Stimulated activated CD4-positive, alpha-beta T cell treated with anti-CD3 and anti-CD28 coated beads, Interleukin-12 subunit alpha, Interleukin-12 subunit beta, amount 100 ng/mL, for 24 hours (primary cell): ENCODE results near the gene NKD1.
A peak's percentile ranks its signal among the peaks of the same experiment; 100 is the strongest.

Source experiments
- DNase-seq, 2 experiments: peaks; one replicate each; pipeline ENCODE4 v3.0.0-alpha.2; 2020; ENCODE audit warnings: low read depth in 2 of 2

Gene NKD1

DNA sequence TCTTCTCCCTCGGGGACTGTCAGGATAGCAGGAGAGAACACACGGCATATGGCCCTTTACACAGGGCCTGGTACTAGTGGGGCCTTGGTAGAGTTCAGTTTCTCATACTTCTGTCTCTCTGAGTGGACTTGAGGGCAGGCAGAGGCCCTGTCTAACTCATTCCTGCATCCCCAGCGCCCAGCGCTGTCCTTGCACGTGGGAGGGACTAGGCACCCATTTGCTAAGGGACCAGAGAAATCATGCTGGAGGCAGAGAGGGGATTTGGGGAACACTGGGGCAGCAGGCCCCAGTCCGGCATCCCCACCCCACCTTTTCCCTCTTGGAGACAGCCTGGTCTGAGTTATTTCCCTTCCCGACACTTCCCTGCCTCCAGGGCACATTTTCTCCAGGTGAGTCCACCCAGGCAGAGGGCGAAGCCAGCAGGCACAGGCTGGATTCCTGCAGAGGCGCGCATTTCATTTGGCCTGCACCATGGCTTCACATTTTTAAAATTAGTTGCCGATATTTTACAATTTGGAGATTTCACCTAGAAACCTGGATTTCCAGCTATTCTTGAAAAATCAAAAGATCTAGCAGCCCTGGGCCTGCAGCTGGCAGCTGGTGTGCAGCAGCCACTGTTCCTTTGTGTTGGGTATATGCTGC is 9.7 kb upstream of the NKD1 start:
- DNase-seq = no peak

DNA sequence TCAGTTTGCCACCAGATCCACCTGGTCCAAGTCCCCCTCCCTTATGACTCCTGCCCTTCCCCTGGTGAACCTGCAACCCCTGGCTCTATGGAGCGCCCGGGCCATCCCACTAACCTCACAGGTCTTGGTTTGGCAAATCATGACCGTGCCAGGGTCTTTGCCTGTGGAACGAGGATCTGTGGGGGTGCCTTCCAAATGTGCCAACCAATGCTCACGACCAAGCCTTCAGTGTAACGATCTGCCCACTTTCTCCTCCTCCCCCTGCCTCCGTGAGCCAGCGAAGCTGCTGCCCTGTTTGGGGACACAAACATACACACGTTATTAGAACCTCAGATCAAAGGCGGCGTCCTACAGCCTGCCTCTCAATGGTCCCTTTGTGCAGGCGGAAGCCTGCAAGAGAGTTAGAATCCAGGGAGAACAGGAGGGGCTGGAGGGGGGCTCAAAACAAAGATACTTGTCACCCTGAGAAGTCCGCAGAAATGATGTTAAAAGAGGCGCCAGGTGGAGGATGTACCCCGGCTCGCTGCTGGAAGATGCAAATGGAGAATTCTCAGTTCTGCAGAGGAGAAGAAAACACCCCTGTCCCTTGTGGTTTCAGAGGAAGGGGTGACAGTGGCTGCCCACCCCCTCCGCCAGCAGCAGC is 9.0 kb upstream of the NKD1 start:
- DNase-seq = no peak

DNA sequence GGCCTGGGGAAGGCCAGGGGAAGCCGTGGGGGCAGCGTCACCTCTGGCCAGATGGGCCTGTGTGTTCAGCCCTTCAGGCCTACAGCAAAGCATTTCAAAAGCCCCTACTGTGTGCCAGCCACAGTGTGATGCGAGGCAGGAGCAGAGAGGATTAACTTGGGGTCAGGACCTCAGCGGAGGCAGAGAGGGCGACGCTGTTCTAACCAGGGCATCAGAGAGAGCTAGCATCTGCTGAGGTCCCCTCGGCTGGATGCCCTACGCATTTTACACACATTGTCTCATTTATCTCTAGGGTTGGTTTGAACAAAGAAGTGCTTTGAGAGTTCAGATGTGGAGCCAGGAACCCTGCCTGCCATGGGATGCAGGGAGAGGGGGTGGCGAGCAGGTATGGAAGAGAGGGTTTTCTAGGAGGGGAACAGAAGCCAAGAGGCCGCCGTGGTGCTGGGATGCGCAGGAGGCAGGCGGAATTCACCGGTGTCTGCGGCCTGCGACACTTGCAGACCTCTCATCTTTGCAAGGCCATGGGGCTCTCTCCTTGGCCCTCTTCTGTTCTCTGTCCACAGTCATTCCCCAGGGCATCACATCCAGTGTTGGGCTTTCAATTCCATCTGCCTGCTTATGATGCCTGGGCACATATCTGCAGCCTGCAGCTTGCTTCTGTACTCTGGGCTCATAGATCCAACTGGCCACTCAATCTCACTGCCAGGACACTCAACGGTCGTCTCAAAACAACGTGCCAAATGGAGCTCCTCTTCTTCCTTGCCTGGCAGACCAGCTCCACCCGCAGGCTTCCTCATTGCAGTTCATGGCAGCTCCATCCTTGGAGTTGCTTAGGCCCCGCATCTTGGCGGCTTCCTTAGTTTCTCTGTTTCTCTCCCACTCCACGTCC is 8.1 kb upstream of the NKD1 start:
- no peak for DNase-seq

DNA sequence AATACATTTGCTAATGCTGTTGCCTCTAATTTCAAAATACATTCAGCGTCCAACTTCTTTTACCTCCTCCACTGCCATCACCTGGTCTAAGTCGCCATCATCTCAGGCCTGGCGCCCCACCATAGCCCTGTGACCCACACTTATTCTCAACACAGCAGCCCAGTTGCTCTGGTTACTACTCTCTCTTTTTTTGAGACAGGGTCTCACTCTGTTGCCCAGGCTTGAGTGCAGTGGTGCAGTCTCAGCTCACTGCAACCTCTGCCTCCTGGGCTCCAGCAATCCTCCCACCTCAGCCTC is 7.5 kb upstream of the NKD1 start:
- DNase-seq = no peak

DNA sequence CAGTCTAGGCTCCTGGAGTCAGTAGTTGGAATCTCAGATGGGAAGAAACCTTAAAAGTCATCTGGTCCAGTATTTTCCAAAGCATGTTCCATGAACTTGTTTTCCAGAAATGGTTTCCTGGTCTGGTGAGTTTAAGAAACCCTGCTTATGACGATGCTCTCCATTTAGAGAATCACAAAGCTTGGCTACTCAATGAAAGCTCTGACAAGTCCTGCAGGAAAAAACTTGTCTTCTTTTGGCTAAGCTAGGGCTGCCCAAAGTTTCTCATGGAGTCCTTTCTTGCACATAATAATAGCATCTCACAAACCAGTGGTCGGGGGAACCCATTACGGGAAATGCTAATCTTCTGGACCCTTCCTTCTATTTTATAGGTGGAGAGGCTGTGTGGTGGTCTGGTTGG is 5.5 kb upstream of the NKD1 start:
- no peak for DNase-seq

DNA sequence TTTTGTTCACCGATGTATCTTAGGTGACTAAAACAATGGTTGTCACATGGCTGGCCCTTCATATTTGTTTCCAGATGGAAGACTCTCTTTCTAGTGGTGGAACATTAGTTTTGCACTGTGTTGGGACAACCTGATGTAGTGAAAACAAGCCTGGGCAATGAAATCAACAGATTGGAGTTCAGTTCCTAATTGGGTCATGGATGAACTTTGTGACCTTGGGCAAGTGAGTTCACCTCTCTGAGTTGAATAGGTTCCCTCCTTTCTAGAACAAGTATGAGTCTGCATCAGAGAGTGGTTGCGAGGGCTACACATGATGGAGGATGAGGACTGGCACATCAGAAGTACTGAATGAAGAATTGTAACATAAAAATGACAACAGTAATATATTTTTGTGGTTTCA is 2.1 kb upstream of the NKD1 start:
- DNase-seq = no peak

DNA sequence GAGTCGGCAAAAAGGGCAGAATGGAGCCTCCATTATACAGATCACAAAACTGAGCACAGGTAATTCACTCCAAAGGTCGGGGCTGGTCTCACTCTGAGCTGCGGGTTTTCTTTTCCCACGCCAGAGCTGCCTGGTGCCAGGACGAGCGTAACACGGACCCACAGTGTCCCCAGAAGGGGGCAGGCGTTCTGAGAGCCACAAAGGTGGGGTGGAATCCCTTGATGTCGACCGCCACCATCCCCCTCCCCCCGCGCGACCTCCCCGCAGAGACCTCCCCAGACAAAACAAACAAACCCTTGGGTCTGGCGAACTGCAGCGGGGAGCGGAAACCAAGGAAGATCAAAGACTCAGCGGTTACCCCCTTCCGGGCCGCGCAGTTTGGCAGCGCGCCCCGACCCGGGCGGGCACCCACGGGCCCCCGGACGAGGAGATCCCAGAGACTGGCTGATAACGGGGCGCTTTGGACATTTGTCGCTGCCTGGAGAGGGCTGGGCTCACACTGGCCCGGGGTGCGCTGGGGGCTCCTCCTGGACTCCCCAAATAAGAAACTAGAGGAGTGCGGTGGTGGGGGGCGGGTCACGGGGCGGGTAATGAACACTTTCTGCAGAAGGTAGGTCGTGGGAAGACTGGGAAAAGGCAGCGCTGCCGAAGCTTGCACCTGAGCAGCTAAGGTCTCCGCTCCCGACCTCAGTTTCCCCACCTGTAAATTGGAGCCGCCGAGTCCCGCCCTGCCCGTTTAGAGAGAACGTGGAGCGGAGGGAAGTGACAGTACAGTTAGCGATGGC is 664 bp upstream of the NKD1 start:
- DNase-seq = peak in 1 of 2 experiments; percentile 41

DNA sequence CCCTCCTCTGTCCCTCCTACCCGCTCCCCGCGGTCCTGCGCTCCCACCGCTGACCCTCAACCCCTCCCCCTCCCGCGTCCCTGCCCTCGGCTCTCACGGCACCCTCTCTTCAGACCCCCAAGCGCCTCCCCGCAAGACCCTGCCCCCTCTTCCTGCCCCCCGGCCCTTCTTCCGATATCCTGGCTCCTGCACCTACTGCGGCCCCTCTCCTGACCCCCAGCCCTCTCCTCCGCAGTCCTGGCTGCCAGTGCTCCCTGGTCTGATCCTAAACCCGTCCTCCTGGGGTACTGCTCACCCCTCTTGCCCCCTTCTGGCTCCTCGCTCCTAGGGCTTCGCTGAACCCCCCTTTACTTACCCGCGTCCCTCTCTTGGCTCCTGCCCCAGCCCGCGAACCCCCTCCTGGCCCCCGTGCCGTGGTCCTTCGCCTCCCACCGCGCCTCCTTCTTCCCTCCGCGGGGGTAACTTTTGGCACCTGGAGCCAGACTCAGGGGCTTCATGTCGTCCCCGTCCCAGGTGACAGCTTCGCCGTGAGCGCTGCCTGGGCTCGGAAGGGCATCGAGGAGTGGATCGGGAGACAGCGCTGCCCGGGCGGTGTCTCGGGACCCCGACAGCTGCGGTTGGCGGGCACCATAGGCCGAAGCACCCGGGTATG is 839 bp downstream of the NKD1 start:
- no peak for DNase-seq

DNA sequence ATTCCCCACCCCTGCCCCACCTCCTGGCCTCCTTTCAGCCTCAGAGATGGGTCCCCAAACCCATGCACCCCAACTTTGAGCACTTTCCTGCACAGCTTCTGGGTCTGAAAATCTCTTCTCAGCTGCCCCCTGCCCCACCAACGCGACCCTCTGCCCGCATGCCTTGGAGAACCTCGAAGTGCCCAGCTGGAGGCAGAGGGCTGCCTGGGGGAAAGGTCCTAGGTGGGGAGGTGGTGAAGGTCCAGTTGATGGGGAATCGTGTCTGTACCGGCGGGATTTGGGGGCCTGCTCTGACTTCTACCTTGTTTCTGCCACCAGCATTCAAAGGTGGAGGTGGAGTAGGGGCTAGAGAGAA is 1.3 kb downstream of the NKD1 start:
- DNase-seq = no peak

DNA sequence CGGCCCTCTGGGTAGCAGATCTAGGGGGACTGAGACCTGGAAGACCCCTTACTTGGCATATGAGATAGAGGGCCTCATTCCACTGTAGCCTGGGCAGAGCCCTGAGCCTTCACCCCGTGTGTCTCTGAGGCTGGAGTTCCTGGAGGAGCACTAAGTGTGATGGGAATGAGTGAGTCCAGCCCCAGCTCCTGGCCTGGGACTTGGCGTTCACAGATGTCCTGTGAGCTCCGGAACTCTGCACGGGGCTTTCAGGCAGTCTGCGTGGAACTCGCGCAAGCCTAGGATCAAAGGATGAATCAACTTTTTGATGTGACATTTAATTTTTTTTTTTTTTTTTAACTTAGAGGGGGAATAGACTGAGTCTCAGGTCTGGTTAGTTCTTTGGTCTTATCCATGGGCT is 1.8 kb downstream of the NKD1 start:
- DNase-seq = no peak

DNA sequence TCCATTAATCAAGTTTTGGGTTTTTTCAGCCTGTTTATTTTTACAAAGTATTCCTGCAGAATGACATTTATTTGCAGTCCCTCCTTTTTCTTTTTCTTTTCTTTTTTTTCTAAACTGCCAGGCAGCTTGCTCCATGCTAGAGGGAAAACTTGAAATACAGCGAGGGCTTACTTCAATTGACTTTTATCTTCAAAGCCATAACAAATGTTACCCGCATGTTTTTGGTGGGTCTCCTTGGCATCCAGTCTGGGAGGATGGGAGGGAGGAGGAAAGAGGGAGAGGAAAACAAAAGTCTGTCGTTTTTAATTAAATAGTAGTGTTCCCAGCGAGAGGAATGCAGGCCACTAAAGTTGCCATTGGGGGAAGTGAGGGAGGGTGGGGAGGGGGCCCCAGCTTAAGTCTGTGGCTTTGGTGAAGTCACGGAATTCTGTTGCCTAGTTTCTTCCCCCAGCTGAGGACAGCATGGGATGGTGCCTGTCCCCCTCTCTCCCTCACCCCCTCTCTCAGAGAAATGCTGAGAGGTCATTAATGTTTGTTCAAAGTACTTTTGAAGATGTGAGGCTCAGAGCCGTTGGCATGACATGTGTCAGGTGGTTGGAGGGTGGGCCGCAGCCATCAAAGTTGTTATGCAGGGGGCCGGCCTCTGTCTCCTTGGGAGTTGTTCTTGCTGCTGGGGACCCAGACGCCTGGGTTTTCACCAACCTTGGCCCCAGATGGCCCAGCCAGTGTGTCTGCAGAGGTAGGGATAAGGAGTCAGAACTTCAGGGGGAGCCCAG is 2.9 kb downstream of the NKD1 start:
- DNase-seq = no peak

DNA sequence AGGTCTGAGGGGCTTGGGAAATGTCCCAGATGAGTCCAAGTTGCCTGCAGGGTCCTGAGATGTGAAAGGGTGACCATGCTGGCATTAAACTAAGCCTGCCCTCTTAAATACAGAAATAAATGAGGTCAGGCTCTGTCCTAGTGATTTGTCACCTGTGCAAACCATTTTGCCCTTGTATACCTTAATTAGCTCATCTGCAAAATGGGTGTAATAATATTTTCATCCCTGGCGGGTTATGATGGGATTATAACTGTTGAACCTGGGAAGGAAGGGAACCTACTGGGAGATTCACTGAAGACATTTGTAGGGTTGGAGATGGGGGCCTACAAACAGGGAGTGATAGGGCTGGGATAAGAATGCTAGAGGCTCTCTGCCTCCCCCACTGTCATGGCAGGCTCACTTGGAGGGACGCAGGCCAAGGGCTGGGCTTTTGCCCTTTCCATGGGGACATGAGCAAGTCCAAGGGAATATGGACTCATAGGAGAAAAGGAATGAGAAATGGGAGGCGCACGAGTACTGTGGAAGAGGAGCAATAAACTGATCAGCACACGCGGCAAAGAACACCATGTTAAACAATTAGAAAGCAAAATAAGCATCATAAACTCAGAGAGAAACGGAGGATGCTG is 4.4 kb downstream of the NKD1 start:
- DNase-seq = no peak

DNA sequence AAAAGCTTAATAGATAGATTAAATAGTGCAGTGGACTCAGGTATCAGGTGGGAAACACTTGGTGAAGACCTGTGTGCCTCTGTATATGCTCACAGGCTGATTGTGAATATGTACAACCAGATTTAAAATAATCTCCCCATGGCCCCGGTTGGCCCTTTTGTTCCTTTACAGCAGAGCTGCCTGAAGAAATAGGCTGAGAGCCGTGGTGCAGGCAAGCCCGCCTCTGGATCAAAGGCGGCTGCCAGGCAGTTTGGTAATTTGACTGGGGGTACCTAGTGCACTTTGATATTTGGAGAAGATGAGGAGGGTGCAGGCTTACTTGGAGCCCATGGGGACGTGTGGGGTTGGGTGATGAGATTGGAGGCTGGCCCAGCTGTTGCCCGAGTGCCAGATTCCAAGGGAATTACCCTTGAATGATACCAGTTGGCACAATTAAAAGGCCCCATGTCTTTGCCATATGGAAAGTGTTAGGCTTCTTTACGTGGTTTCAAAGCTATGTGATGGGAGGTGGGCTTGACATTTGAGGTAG is 5.0 kb downstream of the NKD1 start:
- DNase-seq = no peak

DNA sequence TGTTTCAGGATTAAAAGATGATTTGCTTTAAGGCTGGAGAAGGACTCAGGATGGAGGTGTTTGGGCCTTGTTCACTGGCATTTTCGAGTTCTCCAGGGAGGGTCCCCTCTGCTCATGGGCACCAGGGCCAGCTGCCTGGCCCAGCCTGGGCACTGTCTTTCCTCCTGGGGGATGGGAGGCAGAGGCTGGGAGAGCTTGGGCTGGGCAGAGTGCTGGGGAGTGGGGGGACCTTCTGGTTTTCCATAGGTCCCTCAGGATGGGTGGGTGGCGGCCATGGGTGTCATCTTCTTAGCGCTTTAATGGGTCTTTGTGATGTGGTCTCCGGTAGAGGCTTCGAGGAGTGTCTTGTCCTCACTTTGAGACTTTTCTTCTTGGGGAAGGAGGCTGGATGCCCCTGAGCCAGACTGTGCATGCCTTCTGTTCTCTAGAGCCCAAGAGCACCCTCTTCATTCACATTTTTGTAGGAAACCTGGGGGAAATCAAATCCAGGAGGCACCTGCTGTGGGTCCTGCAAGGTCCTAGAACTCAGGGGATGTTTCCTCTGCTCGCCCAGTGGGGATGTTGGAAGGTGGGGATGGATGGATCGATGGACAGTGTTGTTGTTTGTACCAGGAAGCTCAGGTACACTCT is 5.7 kb downstream of the NKD1 start:
- no peak for DNase-seq

DNA sequence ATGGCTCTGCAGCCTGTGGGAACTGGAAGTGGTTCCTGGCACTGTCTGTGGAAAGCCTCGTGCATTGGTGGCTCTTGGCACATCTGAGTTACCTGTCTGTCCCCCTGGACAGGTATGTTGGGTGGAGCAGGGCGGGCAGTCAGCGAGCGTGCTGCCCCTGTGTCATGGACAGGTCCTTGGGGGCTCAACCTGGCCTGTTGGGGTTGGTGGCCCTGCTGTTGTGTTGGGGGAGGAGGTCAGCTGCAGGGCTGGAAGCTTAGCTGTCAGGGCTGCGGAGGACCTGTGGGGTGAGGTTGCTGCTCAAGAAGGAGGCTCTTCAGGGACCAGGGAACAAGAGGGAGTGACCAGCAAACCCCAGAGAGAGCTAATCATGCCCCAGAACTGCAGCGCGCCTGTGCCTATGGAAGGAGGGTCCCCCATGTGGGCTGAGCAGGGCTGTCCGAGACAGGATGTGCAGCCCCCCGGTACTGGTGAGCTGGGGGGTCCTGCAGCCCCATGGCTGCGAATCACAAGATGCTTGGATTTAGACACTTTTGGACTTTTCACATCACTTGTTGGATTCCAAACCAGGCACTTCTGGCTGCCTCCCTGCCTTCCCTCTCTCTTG is 7.2 kb downstream of the NKD1 start:
- DNase-seq = no peak

DNA sequence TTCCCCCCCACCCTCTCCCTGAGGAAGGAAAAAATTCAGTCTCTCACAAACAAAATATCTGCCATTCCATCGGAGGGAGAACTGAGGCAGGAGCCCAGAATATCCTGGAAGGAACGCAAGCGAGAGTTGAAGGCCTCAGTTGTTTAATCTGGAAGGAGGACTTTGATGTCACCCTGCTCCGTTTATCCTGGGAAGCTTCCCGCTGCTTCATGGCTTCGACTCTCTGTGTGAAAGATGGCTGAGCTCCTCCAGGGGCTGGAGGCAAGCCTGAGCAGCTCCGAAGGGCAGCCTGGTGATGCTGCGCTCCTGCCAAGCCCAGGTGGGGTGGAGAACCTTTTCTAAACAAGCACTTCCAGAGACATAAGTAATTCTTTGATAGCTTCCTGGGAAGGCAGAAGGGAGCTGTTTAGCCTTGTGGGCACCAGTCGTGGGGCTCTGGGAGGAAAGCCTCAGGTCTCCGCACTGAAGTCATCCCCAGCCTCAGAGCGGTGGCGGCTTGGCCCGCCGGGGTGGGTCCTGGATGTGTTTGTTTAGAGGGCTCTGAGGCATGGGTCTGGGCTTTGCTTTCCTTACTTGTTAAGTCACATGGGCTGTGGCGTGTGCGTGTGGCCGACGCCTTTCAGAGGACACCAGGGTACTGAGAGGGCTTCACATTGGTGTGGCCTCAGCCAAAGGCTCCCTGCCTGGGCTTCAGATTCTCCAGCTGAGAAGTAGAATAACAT is 7.9 kb downstream of the NKD1 start:
- DNase-seq = no peak

DNA sequence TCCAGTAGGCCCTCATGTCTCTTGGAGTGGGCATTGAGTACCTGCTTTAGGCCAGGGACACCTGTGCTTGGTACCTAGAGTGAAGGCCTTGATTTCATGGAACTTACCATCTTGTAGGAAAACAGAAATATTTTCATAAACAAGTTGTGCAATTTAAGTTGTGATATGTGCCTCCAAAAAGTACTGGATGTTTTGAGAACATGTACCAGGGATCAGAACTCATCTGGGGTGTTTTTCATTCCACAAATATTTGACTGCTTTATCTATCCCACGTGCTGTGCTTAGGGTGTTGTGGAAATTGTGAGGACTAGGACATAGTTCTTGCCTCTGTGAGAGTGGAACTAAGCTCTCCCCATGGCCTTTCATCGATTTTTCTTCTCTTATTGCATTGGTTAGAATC is 8.8 kb downstream of the NKD1 start:
- no peak for DNase-seq

DNA sequence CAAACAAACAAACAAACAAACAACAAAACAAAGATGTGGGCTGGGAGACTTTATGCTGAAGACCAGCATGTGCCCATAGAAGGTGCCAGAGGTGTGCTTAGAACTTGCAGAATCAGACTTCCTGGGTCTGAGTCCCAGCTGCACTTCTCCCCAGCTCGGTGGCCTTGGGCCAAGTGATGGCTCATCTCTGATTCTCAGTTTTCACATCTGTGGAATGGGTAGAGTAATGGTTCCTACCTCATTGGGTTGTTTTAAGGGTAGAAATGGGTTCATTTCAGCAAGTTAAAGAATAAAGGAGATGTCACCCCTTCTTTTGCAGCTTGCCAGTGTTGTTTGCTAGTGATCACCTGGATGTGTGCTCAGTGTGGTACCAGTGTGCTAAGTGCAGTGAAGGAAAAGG is 10.7 kb downstream of the NKD1 start:
- no peak for DNase-seq

DNA sequence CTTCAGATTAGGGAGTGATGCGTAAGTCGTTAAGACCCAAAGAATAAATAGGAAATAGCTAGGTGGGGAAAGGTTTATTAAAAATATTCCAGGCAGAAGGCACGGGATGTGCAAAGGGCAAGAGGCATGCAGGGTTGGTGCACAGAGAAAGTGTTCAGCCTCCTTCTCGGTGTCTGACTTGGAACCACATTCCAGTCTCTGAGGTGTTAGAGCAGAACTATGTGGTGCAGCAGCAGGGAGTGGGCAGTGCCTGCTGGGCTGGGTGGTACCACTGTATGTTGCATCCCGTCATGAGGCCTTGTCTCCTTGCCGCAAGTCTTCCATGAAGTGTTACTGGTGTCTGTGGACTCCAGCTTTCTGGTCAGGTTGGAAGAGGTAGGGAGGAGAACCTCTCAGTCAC is 11.1 kb downstream of the NKD1 start:
- DNase-seq = no peak
